ENCODE results near the gene DEPDC7. TPM values are rescaled to one million over a fixed set of nuclear protein-coding genes. Genes with fewer than 3 reads are reported as not detected.

The DEPDC7 gene
- total and polyA plus RNA-seq, 2 donors (not counting 1 experiment from before 2014, with no cell fraction given): 0.07 TPM; not detected in 1

DNA sequence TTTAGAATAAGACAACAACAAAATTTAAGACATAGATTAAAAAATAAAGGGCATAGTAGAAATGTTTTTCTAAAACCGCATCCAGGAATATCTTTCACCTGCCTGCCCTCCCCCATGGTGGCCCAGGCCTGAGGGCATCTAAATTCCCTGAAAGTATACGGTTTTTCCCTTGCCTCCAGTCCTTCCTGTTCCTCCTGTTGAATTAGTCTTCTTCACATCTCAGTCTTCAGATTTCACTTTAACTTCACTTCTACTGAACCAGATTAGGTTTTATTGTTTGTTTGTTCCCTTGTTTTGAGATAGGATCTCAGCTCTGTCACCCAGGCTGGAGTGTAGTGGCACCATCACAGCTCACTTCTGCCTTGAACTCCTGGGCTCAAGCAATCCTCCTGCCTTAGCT, 33.1 kb upstream of the DEPDC7 start:
- H3K36me3 ChIP-seq (replicated peaks in 1 of 2; ENCODE audit: control extremely low read depth in 1 of 2, control insufficient read depth in 1 of 2, extremely low read depth in 1 of 2, insufficient read depth in 2 of 2, low read length in 1 of 2): no peaks in the 10 kb centered on the region
- Mint-ChIP-seq H3K4me3 (no peak overlapping the region), H3K4me1 (no peaks in the 10 kb centered on the region), H3K9me3 (ENCODE audit: insufficient read depth) (no peaks in the 10 kb centered on the region), H3K27me3 (no peaks in the 10 kb centered on the region), H3K27ac (no peak overlapping the region)
- TF ChIP-seq, protein P1, sequence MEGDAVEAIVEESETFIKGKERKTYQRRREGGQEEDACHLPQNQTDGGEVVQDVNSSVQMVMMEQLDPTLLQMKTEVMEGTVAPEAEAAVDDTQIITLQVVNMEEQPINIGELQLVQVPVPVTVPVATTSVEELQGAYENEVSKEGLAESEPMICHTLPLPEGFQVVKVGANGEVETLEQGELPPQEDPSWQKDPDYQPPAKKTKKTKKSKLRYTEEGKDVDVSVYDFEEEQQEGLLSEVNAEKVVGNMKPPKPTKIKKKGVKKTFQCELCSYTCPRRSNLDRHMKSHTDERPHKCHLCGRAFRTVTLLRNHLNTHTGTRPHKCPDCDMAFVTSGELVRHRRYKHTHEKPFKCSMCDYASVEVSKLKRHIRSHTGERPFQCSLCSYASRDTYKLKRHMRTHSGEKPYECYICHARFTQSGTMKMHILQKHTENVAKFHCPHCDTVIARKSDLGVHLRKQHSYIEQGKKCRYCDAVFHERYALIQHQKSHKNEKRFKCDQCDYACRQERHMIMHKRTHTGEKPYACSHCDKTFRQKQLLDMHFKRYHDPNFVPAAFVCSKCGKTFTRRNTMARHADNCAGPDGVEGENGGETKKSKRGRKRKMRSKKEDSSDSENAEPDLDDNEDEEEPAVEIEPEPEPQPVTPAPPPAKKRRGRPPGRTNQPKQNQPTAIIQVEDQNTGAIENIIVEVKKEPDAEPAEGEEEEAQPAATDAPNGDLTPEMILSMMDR (IDR thresholded peaks at IDR 0.05): no peak
- no peak for TF ChIP-seq EZH2 (IDR thresholded peaks at IDR 0.05; ENCODE audit: borderline replicate concordance, insufficient read depth, low read depth, low read length, poor library complexity, severe bottlenecking)
- H3K9ac ChIP-seq (ENCODE audit: low read length): no peak overlapping the region
- no peaks in the 10 kb centered on the region for H3K27me3 ChIP-seq (replicated peaks in 1 of 4; ENCODE audit: control extremely low read depth in 1 of 4, control insufficient read depth in 3 of 4, insufficient read depth in 4 of 4, low read length in 3 of 4)
- no peak overlapping the region for H3K4me3 ChIP-seq (ENCODE audit: control extremely low read depth in 1 of 5, extremely low read depth in 1 of 5, insufficient read depth in 1 of 5, low read depth in 2 of 5, low read length in 4 of 5)
- no peaks in the 10 kb centered on the region for H4K20me1 ChIP-seq (ENCODE audit: control insufficient read depth, insufficient read depth, low read length, poor library complexity, severe bottlenecking)
- H2AFZ ChIP-seq (ENCODE audit: insufficient read depth, low read depth, low read length, poor library complexity, severe bottlenecking): no peak overlapping the region
- ATAC-seq (ENCODE audit: low read depth) (no peak), DNase-seq (no peak)
- H3K9me3 ChIP-seq (ENCODE audit: control extremely low read depth in 1 of 3, control insufficient read depth in 2 of 3, insufficient read depth in 1 of 3, low read length in 2 of 3): no peaks in the 10 kb centered on the region
- no peak overlapping the region for H3K4me2 ChIP-seq (replicated peaks; ENCODE audit: low read depth, low read length, poor library complexity, severe bottlenecking)
- ChIA-PET POLR2A (no interaction called here), CTCF (no interaction called here)
- H3K27ac ChIP-seq (ENCODE audit: low read length in 2 of 2): no peak overlapping the region
- 100% methylated on average over 1 of the region's 2 CpGs for WGBS (ENCODE audit: insufficient coverage)
- intact Hi-C loops (cut with micrococcal nuclease): no loop called here
- H3K79me2 ChIP-seq (ENCODE audit: control insufficient read depth, insufficient read depth, low read length): no peaks in the 10 kb centered on the region
- H3K4me1 ChIP-seq (ENCODE audit: control insufficient read depth in 2 of 2, insufficient read depth in 2 of 2, low read length in 2 of 2): no peaks in the 10 kb centered on the region

GRCh38 chr11:32983506-32983905, 32.2 kb upstream of the DEPDC7 start:
- Mint-ChIP-seq H3K9me3 (ENCODE audit: insufficient read depth) (no peaks in the 10 kb centered on the region), H3K4me3 (no peak overlapping the region)
- POLR2A ChIA-PET: no interaction called here

More at GRCh38 chr11:32983506-32983905, 32.2 kb upstream of the DEPDC7 start:
- Histone ChIP-seq H3K4me3 (ENCODE audit: control extremely low read depth in 1 of 5, extremely low read depth in 1 of 5, insufficient read depth in 1 of 5, low read depth in 2 of 5, low read length in 4 of 5) (no peak overlapping the region), H3K36me3 (replicated peaks in 1 of 2; ENCODE audit: control extremely low read depth in 1 of 2, control insufficient read depth in 1 of 2, extremely low read depth in 1 of 2, insufficient read depth in 2 of 2, low read length in 1 of 2) (no peaks in the 10 kb centered on the region), H3K27me3 (replicated peaks in 1 of 4; ENCODE audit: control extremely low read depth in 1 of 4, control insufficient read depth in 3 of 4, insufficient read depth in 4 of 4, low read length in 3 of 4) (no peaks in the 10 kb centered on the region), H2AFZ (ENCODE audit: insufficient read depth, low read depth, low read length, poor library complexity, severe bottlenecking) (no peak overlapping the region), H3K4me2 (replicated peaks; ENCODE audit: low read depth, low read length, poor library complexity, severe bottlenecking) (no peak overlapping the region), H4K20me1 (ENCODE audit: control insufficient read depth, insufficient read depth, low read length, poor library complexity, severe bottlenecking) (no peaks in the 10 kb centered on the region), H3K27ac (ENCODE audit: low read length in 2 of 2) (no peak overlapping the region), H3K4me1 (ENCODE audit: control insufficient read depth in 2 of 2, insufficient read depth in 2 of 2, low read length in 2 of 2) (no peaks in the 10 kb centered on the region), H3K9me3 (ENCODE audit: control extremely low read depth in 1 of 3, control insufficient read depth in 2 of 3, insufficient read depth in 1 of 3, low read length in 2 of 3) (no peaks in the 10 kb centered on the region), H3K79me2 (ENCODE audit: control insufficient read depth, insufficient read depth, low read length) (no peaks in the 10 kb centered on the region), H3K9ac (ENCODE audit: low read length) (no peak overlapping the region)
- 94% methylated on average over 2 of the region's 2 CpGs for WGBS (ENCODE audit: insufficient coverage)
- intact Hi-C loops (cut with micrococcal nuclease): no loop called here
- Mint-ChIP-seq H3K27me3 (no peaks in the 10 kb centered on the region), H3K4me1 (no peaks in the 10 kb centered on the region), H3K27ac (no peak overlapping the region)
- no peak for ATAC-seq (ENCODE audit: low read depth)
- TF ChIP-seq EZH2 (IDR thresholded peaks at IDR 0.05; ENCODE audit: borderline replicate concordance, insufficient read depth, low read depth, low read length, poor library complexity, severe bottlenecking): no peak
- TF ChIP-seq, protein P1 (IDR thresholded peaks at IDR 0.05): no peak
- no peak for DNase-seq
- CTCF ChIA-PET: interaction anchor here (0.9 kb wide), 1 partner anchor 22 kb away, joined by 3 read pairs; no protein-coding TSS in a partner anchor

All from B cell (primary cell).